Measurements from ENCODE around the gene RABGAP1L. TPM values are rescaled to one million over a fixed set of nuclear protein-coding genes. Genes with fewer than 3 reads are reported as not detected.

RABGAP1L gene
- total RNA-seq, 1 donor from 2014 or later: 48.5 TPM

DNA sequence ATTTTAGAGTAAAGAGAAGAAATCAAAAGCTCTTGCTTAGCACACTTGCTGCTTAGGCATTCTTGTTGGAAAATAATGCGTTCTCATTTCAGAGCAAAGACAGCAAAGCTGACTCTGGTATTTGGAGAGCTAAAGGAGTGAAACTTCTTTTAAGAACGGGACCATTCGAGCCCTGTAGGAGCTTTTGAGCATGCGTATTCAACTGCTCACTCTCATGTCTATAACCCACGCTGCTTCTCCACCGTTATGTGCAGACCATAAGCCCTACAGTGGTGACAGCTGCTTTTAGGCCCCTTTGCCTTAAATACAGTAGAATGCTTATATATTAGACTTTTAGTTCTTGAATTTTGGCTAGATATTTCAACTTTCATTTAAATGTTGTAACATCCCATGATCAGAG, 626.2 kb downstream of the RABGAP1L start:
- Mint-ChIP-seq H3K27ac (no peak overlapping the region), H3K4me3 (no peak overlapping the region), H3K4me1 (no peaks in the 10 kb centered on the region), H3K27me3 (ENCODE audit: low read depth) (no peaks in the 10 kb centered on the region), H3K9me3 (no peaks in the 10 kb centered on the region), H3K36me3 (no peaks in the 10 kb centered on the region)
- TF ChIP-seq, protein P1, sequence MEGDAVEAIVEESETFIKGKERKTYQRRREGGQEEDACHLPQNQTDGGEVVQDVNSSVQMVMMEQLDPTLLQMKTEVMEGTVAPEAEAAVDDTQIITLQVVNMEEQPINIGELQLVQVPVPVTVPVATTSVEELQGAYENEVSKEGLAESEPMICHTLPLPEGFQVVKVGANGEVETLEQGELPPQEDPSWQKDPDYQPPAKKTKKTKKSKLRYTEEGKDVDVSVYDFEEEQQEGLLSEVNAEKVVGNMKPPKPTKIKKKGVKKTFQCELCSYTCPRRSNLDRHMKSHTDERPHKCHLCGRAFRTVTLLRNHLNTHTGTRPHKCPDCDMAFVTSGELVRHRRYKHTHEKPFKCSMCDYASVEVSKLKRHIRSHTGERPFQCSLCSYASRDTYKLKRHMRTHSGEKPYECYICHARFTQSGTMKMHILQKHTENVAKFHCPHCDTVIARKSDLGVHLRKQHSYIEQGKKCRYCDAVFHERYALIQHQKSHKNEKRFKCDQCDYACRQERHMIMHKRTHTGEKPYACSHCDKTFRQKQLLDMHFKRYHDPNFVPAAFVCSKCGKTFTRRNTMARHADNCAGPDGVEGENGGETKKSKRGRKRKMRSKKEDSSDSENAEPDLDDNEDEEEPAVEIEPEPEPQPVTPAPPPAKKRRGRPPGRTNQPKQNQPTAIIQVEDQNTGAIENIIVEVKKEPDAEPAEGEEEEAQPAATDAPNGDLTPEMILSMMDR (IDR thresholded peaks at IDR 0.05; ENCODE audit: unreplicated experiment): no peak
- no peak for DNase-seq (ENCODE audit: low spot score in 2 of 2, unreplicated experiment in 2 of 2)

DNA sequence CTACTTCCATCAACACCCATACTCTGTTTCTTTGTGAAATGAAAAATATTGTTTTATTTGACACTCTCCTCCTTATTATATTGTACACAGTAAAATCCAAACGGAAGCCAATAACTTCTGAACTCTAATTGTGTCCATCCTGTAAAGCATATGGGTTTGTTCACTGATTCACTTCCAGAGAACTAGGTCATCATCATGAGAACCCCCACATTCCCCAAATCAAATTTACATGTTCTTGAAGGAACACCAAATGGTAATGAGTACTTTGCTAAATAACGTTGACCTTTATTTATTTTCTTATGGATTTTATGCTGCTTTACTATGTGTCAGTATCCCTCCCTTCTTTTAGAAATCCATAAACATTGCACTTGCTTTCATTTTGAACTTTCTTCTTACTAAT, 627.0 kb downstream of the RABGAP1L start:
- Mint-ChIP-seq H3K27me3 (ENCODE audit: low read depth) (no peaks in the 10 kb centered on the region), H3K36me3 (no peaks in the 10 kb centered on the region), H3K27ac (no peak overlapping the region), H3K4me3 (no peak overlapping the region), H3K4me1 (no peaks in the 10 kb centered on the region), H3K9me3 (no peaks in the 10 kb centered on the region)
- DNase-seq (ENCODE audit: low spot score in 2 of 2, unreplicated experiment in 2 of 2): no peak
- TF ChIP-seq, protein P1 (IDR thresholded peaks at IDR 0.05; ENCODE audit: unreplicated experiment): no peak

DNA sequence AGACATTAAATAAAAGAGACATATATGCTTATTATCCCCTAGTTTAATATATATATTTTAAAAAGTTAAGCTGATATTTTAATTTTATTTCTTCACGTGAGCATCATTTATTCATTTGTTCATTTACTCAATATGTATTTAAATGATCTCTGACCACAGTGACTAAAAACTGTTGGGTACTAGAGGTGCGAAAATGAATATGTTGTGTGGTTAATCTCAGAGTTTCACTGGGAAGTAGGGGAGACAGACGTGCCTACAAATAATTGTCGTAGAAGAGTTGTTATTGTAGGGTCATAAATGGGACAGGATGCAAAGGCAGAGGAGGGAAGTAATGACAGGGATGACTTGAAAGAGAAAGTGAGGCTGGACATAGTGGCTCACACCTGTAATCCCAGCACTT, 627.4 kb downstream of the RABGAP1L start:
- no peak for DNase-seq (ENCODE audit: low spot score in 2 of 2, unreplicated experiment in 2 of 2)
- H3K27ac Mint-ChIP-seq: no peak overlapping the region
- TF ChIP-seq, protein P1 (IDR thresholded peaks at IDR 0.05; ENCODE audit: unreplicated experiment): no peak
- no peak overlapping the region for H3K4me3 Mint-ChIP-seq
- no peaks in the 10 kb centered on the region for H3K36me3 Mint-ChIP-seq
- H3K9me3 Mint-ChIP-seq: no peaks in the 10 kb centered on the region
- H3K27me3 Mint-ChIP-seq (ENCODE audit: low read depth): no peaks in the 10 kb centered on the region
- H3K4me1 Mint-ChIP-seq: no peaks in the 10 kb centered on the region

DNA sequence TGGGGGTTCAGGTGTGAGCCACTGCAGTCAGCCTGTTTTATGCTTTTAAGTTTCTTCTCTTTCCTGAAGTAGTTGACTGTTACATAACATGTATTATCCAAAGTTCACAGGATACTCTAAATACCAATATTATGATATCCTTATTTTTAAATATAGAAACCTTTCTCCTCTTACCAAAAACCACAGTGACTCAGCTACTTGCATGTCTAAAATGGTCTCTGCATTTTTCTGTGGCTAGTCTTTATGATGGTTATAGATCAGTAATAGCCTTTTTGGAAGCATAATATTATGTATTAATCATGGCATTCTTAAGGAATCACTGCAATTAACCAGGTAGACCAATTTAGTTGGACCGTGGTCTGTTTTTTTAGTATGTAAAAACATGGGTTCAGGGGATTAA, 629.7 kb downstream of the RABGAP1L start:
- no peak overlapping the region for H3K27ac Mint-ChIP-seq
- no peak overlapping the region for H3K4me3 Mint-ChIP-seq
- no peaks in the 10 kb centered on the region for H3K9me3 Mint-ChIP-seq
- DNase-seq (ENCODE audit: low spot score in 2 of 2, unreplicated experiment in 2 of 2): no peak
- H3K4me1 Mint-ChIP-seq: no peaks in the 10 kb centered on the region
- no peaks in the 10 kb centered on the region for H3K36me3 Mint-ChIP-seq
- TF ChIP-seq, protein P1 (IDR thresholded peaks at IDR 0.05; ENCODE audit: unreplicated experiment): no peak
- no peaks in the 10 kb centered on the region for H3K27me3 Mint-ChIP-seq (ENCODE audit: low read depth)

DNA sequence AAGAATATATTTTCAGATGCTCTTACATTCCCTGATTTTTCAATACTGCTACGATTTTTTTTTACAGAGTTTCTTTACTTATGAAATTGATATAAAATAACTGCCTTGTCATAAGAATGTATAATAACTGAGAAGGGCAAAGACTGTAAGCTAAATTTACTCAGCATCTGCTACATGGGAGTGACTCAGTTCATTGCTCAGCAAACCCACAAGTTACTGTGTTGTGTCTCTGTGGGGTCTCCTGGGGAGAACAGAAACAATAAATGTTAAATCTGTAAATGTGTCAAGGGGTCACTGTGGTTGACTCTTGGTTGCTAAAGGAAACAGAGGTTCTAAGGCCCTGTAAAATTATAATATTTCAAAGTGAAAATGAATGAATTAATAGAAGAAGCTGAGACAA, 630.1 kb downstream of the RABGAP1L start:
- H3K4me1 Mint-ChIP-seq: no peaks in the 10 kb centered on the region
- DNase-seq (ENCODE audit: low spot score in 2 of 2, unreplicated experiment in 2 of 2): no peak
- no peaks in the 10 kb centered on the region for H3K36me3 Mint-ChIP-seq
- H3K9me3 Mint-ChIP-seq: no peaks in the 10 kb centered on the region
- TF ChIP-seq, protein P1 (IDR thresholded peaks at IDR 0.05; ENCODE audit: unreplicated experiment): no peak
- H3K27ac Mint-ChIP-seq: peak overlapping the region; percentile 5
- no peak overlapping the region for H3K4me3 Mint-ChIP-seq
- no peaks in the 10 kb centered on the region for H3K27me3 Mint-ChIP-seq (ENCODE audit: low read depth)

DNA sequence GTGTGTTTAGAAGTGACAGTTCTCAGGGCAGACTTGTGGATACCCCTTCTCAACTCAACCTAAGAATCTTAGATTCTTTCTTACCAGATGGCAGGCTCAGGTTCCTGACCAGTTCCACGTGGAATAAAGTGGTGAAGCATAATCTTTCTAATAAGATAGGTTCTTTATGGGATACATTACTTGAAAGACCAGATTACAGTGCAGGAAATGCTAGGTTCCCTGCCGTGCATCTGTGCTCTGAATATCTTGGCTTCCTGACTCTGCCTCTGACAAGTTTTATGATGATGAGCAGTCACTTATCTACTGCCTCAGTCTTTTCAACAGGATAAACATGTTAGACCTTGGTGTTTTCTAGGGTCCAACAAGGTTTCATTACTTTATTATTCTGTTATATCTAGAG, 632.5 kb downstream of the RABGAP1L start:
- Mint-ChIP-seq H3K4me1 (no peaks in the 10 kb centered on the region), H3K36me3 (no peaks in the 10 kb centered on the region), H3K4me3 (no peak overlapping the region), H3K27me3 (ENCODE audit: low read depth) (no peaks in the 10 kb centered on the region), H3K9me3 (no peaks in the 10 kb centered on the region), H3K27ac (no peak overlapping the region)
- DNase-seq (ENCODE audit: low spot score in 2 of 2, unreplicated experiment in 2 of 2): no peak
- TF ChIP-seq, protein P1 (IDR thresholded peaks at IDR 0.05; ENCODE audit: unreplicated experiment): no peak
